ENCODE measurements around the gene YBEY.
"Not testable (repeated sequence)": the region's sequence is repeated elsewhere in the genome, so short reads cannot be mapped to it uniquely, and the experiment has no call there.

The YBEY gene

DNA sequence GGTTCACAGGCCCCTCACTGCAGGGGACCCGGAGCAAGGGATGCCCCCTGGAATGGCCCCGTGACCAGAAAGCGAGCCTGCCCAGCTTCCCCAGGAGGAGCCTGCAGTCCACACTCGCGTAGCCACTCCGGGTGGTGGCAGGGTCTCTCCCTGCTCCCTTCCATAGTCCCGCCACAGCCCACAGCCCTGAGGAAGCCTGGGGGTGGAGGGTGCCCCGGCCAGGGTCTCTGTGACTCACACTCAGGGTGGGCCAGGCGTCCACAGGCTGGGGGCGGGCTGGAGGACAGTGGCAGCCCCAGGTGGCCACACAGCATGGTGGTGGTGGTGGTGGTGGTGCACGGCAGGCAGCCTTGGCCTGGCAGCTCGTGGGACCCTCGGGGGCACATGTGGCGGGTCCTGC, 15.6 kb downstream of the YBEY start:
- DNase-seq (ENCODE audit: low read depth): no peak
- H3K4me3 ChIP-seq (ENCODE audit: low read length): no peak overlapping the region
- TF ChIP-seq, protein P1, sequence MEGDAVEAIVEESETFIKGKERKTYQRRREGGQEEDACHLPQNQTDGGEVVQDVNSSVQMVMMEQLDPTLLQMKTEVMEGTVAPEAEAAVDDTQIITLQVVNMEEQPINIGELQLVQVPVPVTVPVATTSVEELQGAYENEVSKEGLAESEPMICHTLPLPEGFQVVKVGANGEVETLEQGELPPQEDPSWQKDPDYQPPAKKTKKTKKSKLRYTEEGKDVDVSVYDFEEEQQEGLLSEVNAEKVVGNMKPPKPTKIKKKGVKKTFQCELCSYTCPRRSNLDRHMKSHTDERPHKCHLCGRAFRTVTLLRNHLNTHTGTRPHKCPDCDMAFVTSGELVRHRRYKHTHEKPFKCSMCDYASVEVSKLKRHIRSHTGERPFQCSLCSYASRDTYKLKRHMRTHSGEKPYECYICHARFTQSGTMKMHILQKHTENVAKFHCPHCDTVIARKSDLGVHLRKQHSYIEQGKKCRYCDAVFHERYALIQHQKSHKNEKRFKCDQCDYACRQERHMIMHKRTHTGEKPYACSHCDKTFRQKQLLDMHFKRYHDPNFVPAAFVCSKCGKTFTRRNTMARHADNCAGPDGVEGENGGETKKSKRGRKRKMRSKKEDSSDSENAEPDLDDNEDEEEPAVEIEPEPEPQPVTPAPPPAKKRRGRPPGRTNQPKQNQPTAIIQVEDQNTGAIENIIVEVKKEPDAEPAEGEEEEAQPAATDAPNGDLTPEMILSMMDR (conservative IDR thresholded peaks at IDR 0.05; ENCODE audit: low read depth, low read length): no peak

DNA sequence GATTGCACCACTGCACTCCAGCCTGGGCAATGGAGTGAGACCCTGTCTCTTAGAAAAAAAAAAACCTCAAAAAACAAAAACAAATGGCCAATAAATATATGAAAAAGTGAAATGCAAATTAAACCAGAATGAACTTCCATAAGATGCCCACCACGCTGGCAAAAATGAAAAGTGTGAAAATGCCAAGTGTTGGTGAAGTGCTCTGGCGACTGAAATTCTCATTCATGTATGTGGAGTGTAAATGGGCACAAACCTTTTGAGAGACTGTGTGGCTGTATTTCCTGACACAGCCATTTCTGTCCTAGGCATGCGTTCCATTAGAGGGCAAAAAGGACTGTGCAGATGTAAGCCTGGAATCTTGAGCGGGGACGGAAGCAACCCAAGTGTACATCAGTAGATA, 18.3 kb downstream of the YBEY start:
- H3K4me3 ChIP-seq (ENCODE audit: low read length): no peak overlapping the region
- TF ChIP-seq, protein P1 (conservative IDR thresholded peaks at IDR 0.05; ENCODE audit: low read depth, low read length): no peak
- no peak for DNase-seq (ENCODE audit: low read depth)

- TF ChIP-seq, protein P1 (conservative IDR thresholded peaks at IDR 0.05; ENCODE audit: low read depth, low read length): no peak
- H3K4me3 ChIP-seq (ENCODE audit: low read length): no peak overlapping the region
These were observed 18.8 kb downstream of the YBEY start for GRCh38 chr21:46304955-46305354.

DNA sequence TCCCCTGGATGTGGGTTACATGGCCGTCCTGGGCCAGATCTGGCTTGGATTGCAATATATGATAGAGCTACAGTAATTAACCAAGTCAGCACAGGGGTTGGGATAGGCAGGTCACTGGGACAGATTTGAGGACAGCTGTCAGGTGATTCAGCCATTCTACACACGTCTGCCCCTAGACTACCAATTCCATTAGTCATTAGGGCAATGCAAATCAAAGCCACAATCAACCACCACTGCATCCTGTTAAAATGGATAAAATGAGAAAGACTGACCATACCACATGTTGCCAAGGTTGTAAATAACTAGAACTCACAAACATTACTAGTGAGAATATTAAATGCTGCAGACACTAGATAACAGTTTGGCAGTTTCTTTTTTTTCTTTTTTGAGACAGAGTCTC, 21.5 kb downstream of the YBEY start:
- H3K4me3 ChIP-seq (ENCODE audit: low read length): no peak overlapping the region
- TF ChIP-seq, protein P1 (conservative IDR thresholded peaks at IDR 0.05; ENCODE audit: low read depth, low read length): no peak
- no peak for DNase-seq (ENCODE audit: low read depth)

More at GRCh38 chr21:46304955-46305354, 18.8 kb downstream of the YBEY start:
- no peak for DNase-seq (ENCODE audit: low read depth)

DNA sequence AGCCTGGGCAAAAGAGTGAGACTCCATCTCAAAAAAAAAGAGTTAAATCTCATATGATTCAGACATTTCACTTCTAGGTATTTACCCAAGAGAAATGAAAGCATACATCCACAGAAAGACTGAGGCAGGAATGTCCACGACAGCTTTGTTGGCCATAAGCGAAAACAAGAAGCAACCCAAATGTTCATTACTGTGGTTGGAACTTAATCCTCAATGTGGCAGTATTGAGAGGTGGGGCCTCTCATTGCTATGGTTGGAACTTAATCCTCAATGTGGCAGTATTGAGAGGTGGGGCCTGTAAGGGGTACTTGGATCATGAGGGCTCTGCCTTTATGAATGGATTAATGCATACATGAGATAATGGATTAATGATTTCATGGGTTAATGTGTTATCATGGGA, 22.3 kb downstream of the YBEY start:
- H3K4me3 ChIP-seq (ENCODE audit: low read length): no peak overlapping the region
- TF ChIP-seq, protein P1 (conservative IDR thresholded peaks at IDR 0.05; ENCODE audit: low read depth, low read length): no peak
- DNase-seq (ENCODE audit: low read depth): no peak

DNA sequence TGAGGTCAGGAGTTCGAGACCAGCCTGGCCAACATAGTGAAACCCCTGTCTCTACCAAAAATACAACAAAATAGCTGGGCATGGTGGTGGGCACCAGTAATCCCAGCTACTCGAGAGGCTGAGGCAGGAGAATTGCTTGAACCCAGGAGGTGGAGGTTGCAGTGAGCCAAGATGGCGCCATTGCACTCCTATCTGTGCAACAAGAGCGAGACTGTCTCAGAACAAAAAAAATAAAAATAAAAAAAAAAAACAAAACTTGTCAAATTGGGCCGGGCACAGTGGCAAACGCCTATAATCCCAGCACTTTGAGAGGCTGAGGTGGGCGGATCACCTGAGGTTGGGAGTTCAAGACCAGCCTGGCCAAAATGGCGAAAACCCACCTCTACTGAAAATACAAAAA, 24.1 kb downstream of the YBEY start:
- DNase-seq (ENCODE audit: low read depth); H3K4me3 ChIP-seq (ENCODE audit: low read length): not testable (repeated sequence)

DNA sequence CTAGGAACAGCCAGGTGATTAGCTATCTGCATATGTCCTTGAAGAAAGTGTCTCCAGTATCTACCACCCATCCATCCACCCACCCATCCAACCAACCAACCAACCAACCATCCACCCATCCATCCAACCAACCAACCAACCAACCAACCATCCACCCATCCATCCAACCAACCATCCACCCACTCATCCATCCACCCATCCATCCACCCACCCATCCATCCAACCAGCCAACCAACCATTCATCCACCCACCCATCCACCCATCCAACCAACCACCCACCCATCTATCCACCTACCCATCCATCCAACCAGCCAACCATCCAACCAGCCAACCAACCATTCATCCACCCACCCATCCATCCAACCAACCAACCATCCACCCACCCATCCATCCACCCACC, 25.4 kb downstream of the YBEY start:
- H3K4me3 ChIP-seq (ENCODE audit: low read length): no peak overlapping the region
- TF ChIP-seq, protein P1 (conservative IDR thresholded peaks at IDR 0.05; ENCODE audit: low read depth, low read length): no peak
- no peak for DNase-seq (ENCODE audit: low read depth)

DNA sequence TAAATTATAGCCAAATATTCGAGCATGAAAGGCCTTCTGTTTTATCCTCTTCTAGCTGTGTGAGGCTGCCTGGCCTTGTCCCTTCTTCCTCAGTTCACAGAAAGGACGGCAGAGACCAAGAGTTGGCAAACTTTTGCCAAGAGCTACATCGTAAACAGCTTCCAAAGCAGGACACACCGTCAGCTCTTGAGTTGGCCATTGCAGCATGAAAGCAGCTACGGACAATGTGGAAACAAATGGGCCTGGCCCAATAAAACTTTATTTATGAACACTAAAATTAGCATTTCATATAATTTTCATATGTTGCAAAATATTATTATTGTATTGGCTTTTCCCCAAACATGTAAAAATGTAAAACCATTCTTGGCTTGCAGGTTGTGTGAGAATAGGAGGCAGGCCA, 26.8 kb downstream of the YBEY start:
- TF ChIP-seq, protein P1 (conservative IDR thresholded peaks at IDR 0.05; ENCODE audit: low read depth, low read length): no peak
- DNase-seq (ENCODE audit: low read depth): no peak
- H3K4me3 ChIP-seq (ENCODE audit: low read length): no peak overlapping the region

All from retinal pigment epithelial cell (primary cell).